Measurements from ENCODE around the gene LCN15. TPM values are rescaled to one million over a fixed set of nuclear protein-coding genes. Genes with fewer than 3 reads are reported as not detected.
"Not testable (repeated sequence)": the region's sequence is repeated elsewhere in the genome, so short reads cannot be mapped to it uniquely, and the experiment has no call there.

LCN15 gene
- total and polyA plus RNA-seq, 11 donors: 0.64 to 2.8 (median 1.2) TPM; not detected in 4

DNA sequence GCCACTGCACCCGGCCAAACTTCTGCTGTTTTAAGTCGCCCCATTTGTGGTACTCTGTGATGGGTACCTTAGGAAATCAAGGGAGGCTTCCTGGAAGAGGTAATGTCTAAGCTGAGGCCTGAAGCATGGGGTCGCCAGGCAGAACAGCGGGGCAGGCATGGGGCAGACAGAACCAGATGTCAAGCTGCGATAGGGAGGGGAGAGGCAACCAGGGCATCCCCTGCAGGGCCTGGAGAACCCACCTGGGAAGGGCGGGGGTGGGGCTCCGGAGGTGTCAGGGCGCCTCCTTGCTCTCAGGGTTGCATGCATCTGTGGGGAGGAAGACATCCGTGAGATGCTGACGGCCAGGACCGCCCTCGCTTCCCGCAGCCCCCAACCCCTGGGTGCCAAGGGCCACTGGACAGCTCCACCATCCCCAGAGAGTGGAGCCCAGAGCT lies 2.8 kb downstream of the LCN15 start:
- peaks cover 0 to 20% (median 2%) of the 10 kb centered on the region in 12 donors for H3K4me1 ChIP-seq
- TF ChIP-seq POLR2A (IDR thresholded peaks at IDR 0.05): no peak
- TF ChIP-seq, protein P1, sequence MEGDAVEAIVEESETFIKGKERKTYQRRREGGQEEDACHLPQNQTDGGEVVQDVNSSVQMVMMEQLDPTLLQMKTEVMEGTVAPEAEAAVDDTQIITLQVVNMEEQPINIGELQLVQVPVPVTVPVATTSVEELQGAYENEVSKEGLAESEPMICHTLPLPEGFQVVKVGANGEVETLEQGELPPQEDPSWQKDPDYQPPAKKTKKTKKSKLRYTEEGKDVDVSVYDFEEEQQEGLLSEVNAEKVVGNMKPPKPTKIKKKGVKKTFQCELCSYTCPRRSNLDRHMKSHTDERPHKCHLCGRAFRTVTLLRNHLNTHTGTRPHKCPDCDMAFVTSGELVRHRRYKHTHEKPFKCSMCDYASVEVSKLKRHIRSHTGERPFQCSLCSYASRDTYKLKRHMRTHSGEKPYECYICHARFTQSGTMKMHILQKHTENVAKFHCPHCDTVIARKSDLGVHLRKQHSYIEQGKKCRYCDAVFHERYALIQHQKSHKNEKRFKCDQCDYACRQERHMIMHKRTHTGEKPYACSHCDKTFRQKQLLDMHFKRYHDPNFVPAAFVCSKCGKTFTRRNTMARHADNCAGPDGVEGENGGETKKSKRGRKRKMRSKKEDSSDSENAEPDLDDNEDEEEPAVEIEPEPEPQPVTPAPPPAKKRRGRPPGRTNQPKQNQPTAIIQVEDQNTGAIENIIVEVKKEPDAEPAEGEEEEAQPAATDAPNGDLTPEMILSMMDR (IDR thresholded peaks at IDR 0.05): no peak
- H3K27me3 ChIP-seq: peaks cover 0 to 5% (median 0%) of the 10 kb centered on the region in 9 donors
- H3K4me3 ChIP-seq: no peak overlapping the region
- no peak for ATAC-seq
- DNase-seq: peak in 1 of 5 donors; percentile 53
- intact Hi-C loops (cut with DNase I): no loop called here
- no peaks in the 10 kb centered on the region for H3K9me3 ChIP-seq
- H3K27ac ChIP-seq: no peak overlapping the region
- H3K36me3 ChIP-seq: no peaks in the 10 kb centered on the region
- WGBS, 4 donors: 70 to 82% (median 79%) methylated on average over 4 to 13 of the region's 13 CpGs

DNA sequence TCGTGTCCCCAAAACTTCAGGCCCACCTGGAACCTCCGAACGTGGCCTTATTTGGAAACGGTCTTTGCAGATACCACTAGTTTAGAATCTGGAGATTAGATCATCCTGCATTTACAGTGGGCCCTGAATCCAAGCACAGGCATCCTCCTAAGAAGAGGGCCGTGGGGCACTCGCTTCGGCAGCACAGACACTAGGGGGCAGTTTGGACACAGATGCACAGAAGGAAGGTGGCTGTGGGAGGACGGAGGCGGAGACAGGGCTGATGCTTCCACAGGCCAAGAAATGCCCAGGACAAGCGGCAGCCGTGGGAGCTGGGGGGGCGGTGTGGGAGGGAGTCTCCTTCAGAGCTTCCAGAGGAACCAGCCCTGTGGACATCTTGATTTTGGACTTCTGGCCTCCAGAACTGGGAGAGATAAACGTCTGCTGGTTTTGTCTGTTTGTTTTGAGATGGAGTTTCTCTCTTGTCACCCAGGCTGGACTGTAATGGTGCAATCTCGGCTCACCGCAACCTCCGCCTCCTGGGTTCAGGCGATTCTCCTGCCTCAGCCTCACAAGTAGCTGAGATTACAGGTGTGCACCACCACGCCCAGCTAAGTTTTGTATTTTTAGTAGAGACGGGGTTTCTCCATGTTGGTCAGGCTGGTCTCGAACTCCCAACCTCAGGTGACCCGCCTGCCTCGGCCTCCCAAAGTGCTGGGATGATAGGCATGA lies 3.3 kb downstream of the LCN15 start:
- ATAC-seq: peak; percentile 27 to 40 (median 30)

DNA sequence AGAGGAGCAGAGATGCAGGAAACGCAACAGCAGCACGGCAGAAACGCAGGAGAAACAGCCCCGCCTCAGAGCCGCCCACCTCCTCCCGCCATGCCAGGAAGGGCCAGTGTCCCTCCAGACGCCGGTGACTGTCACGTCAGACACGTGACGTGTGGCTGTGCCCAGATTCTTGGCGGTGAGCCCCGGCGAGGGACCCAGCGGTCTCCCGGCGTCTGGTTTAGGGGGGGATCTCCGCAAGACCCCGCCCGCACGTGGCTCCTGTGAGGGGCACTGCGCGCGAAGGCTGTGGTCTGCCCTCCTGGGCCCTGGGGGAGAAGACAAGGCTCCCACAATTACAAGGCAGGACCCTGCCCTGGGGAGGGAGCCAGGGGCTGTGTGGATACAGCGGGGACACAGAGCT lies 3.9 kb downstream of the LCN15 start:
- Histone ChIP-seq H3K4me1 (peaks cover 0 to 20% (median 2%) of the 10 kb centered on the region in 12 donors), H3K27ac (no peak overlapping the region), H3K4me3 (no peak overlapping the region), H3K9me3 (peaks cover 0 to 10% (median 0%) of the 10 kb centered on the region in 12 donors), H3K36me3 (no peaks in the 10 kb centered on the region), H3K27me3 (peaks cover 0 to 5% (median 0%) of the 10 kb centered on the region in 9 donors)
- ATAC-seq: no peak
- intact Hi-C loops (cut with DNase I): no loop called here
- no peak for TF ChIP-seq POLR2A (IDR thresholded peaks at IDR 0.05)
- TF ChIP-seq, protein P1 (IDR thresholded peaks at IDR 0.05): no peak
- DNase-seq: peak in 1 of 5 donors; percentile 59
- 45 to 62% (median 55%) methylated on average over 9 to 25 of the region's 25 CpGs for WGBS, 4 donors

More for the DNA sequence above, 3.3 kb downstream of the LCN15 start:
- TF ChIP-seq, protein P1 (IDR thresholded peaks at IDR 0.05): peak in 11 of 12 donors; percentile 16 to 63 (median 44)
- H3K9me3 ChIP-seq; H3K27ac ChIP-seq; H3K27me3 ChIP-seq; H3K4me3 ChIP-seq; intact Hi-C loops (cut with DNase I); H3K36me3 ChIP-seq: not testable (repeated sequence)
- WGBS, 4 donors: 41 to 51% (median 42%) methylated on average over 20 to 22 of the region's 22 CpGs
- H3K4me1 ChIP-seq: peaks cover 0 to 20% (median 2%) of the 10 kb centered on the region in 12 donors
- peak in 3 of 5 donors; percentile 64 to 70 (median 66) for DNase-seq

DNA sequence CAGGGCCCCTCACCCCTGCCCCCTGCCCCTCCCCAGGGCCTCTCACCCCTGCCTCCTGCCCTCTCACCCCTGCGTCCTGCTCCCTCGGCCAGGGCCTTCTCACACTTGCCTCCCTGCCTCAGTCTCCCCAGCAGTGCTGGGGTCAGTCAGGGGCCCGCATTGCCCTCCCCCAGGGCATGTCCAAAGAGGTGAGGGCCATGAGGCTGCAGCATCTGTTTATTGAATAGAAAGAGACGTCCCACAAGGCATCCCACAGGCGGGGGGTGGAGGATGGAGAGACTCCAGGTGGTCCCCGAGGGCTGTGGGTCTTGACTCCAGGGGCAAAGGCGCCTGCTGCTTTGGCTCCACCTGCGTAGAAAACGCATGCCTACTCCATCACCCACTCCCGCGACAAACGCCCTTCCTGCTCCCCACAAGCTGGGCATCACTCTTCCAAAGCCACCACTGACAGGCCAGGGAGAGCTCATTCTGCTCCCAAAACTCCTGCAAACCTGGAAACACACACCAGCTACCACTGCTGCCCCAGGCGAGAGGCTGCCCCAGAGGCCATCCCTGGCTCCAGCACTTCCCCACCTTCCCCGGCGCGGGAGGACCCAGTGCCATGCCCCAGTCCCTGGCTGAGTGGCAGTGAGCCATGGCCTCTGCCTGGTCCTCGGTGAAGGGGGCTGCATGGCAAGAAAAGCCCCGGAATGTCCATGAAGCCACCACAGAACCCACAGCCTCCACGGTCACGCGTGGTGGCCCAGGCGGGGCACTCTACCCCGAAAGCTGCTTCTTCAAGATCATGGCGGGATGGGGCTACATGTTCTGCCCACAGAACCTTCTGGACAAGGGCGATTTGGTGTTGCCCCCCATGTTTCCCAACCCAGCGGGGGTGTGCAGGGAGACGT lies 4.6 kb downstream of the LCN15 start:
- H3K27me3 ChIP-seq: peaks cover 0 to 5% (median 0%) of the 10 kb centered on the region in 9 donors
- H3K4me1 ChIP-seq: peaks cover 0 to 18% (median 2%) of the 10 kb centered on the region in 12 donors
- intact Hi-C loops (cut with DNase I): no loop called here
- WGBS, 4 donors: 81 to 92% (median 89%) methylated on average over 13 to 27 of the region's 27 CpGs
- peaks cover 0 to 10% (median 0%) of the 10 kb centered on the region in 12 donors for H3K9me3 ChIP-seq
- no peak overlapping the region for H3K27ac ChIP-seq
- DNase-seq (peak in 1 of 5 donors; percentile 61), ATAC-seq (no peak)
- H3K4me3 ChIP-seq: no peak overlapping the region
- TF ChIP-seq, protein P1 (IDR thresholded peaks at IDR 0.05): no peak
- no peak for TF ChIP-seq POLR2A (IDR thresholded peaks at IDR 0.05)
- H3K36me3 ChIP-seq: no peaks in the 10 kb centered on the region

All from heart left ventricle (tissue), 16 donors.